GM19438 (cell line): ENCODE measurements around the gene DNAJB12.
"Not testable (repeated sequence)": the region's sequence is repeated elsewhere in the genome, so short reads cannot be mapped to it uniquely, and the experiment has no call there.

ENCODE experiments used
- ATAC-seq: cut with Tn5 transposase; IDR thresholded peaks from one replicate; pipeline ENCODE4 v1.9.1; 2021; ENCODE audit warnings: low read depth; ENCODE audit not compliant: unreplicated experiment

DNAJB12 gene

DNA sequence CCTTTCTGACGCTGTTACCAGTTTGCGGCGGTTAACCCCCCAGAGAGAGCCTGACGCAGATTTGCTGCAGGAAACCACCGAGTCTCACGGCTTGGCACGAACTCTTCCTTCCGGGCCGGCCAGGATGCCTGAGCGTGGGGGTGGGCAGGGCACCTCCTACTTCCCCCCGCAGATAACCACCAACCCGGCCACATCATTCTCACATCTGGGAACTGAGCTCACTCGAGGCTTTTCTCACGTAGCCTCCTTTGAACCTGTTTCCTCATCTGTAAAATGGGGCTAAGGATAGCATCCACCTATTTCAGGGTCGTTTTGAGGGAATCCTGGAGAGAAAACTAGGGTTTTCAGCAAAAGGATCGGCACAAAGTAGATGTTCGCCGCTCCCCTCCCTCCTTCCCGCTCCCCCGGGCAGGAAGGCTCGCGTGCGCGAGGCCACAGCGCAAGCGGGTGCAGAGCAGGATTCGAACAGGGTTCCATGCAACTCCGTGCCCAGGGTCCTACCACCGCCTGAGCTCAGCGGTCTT, 57.4 kb downstream of the DNAJB12 start:
- peak; percentile 47 for ATAC-seq

DNA sequence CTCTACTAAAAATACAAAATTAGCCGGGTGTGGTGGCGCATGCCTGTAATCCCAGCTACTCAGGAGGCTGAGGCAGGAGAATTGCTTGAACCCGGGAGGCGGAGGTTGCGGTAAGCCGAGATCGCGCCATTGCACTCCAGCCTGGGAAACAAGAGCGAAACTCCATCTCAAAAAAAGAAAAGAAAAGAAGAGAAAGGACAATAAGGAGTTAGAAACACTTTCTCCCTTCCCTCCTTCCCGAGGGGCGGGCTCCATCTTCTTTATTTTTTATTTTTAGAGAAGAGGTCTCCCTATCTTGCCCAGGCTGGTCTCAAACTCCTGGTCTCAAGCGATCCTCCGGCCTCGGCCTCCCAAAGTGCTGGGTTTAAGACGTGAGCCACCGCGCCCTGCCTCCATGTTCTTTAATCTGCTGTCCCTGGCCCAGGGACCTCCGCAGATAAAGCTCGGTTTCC, 57.9 kb downstream of the DNAJB12 start:
- not testable (repeated sequence) for ATAC-seq

DNA sequence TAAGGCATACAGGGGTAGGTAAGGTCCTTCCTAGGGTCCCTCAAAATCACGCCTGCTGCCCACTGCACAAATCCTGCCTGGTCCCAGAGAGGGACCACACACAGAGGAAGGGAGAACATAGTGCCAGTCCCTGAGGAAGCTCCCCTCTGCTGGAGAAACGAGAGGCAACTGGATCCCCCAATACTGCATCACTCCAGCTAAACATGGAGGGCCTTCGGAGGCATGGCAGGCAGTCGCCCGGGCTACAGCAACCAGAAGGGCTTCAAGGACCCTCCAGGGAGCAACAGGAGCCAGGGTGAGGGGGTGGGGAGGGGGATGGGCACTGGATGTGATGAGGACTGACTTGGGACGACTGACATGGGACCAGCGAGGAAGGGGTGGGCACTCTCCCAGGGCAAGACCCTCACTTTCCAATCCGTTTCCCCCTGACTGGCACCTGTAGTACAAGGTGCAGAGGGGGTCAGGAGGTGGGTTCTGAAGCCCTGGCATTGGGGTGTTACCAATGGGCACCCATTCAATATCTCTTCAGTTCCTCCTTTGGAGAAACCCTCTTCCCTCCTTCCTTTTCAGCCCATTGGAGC, 59.3 kb downstream of the DNAJB12 start:
- no peak for ATAC-seq

DNA sequence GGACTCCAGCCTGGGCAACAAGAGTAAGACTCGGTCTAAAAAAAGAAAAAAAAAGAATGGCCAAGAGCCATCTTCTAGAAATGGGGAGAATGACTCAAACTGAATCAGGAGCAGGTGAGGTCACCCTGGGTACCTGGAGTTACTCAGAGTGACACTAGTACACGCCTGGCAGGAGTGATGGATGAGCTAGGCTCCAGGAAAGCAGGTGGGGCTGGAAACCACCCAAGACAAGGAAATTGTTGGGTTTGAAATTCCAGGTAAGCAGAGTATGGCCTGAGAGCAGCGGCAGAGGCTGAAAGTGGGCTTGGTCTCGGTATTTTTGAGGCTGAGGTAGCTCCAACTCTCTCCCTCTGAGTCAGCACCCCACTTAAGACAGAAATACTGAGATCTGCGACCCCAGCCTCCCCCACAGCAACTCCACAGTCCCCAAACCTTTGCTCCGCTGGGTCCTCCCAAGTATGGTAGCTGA, 62.5 kb downstream of the DNAJB12 start:
- ATAC-seq = no peak

DNA sequence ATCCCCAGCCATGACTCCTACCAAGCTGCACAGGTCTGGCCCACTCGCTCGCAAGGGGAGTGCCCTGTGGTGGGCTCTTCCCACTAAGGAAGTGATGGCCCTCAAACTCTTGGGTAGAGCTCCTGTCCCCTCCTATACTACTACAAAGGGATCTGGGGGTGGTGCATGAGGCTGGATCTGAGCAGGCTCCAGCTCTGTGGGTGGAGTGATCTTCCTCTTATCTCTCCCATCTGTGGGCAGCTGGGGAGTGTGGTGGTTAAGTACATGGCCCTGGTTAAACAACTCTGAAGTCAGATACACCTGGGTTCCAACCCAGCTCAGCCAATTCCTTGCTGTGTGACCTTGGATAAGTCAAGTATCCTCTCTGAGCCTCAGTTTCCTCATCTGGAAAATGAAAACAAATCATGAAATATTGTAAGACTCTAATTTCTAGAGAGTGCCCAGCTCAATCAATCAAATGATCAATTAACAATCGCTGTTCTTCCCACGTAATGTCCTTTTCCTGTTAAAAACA, 63.6 kb downstream of the DNAJB12 start:
- no peak for ATAC-seq

DNA sequence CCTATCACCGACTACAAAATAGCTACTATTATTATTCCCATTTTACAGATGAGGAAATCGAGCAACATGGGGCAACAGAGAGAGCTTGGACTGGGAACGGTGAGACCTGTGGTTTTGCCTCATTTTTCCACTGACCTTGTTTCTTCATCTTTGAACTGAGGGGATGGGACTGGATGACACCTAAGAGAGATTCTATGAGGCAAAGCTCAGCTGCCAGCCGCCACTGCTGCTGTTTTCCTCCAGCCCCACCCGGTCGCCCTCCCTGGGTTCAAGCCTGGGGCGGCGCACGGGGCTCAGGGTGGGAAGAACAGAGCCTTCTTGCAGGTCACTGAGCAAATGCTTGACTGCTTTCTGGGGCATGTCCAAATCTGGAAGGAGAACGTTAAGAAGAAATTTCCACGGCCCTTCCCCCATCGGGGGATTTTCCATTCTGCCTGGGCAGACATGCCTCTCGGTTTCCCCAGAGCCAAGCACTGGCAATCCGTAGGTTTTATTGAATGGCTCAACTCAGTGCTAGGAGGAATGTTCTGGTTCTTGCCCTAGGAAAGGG, 68.7 kb downstream of the DNAJB12 start:
- ATAC-seq = no peak

DNA sequence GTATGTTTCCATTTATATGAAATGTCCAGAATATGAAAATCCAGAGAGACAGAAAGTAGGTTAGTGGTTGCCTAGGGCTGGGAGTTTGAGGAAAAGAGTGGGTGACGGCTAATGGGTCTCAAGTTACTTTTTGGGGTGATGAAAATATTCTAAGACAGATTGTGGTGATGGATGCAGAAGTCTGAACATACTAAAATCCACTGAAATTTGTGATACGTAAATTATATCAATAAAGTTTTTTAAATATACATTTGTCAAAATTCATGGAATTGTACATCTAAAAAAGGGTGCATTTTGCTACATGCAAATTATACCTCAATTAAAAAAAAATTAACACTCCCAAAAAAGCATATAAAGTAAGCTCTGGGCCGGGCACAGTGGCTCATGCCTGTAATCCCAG, 71.6 kb downstream of the DNAJB12 start:
- no peak for ATAC-seq
